B cell (primary cell): ENCODE results near the gene FOLR1.

ENCODE experiments used
- EZH2 ChIP-seq: IDR thresholded peaks from 2 replicates; pipeline ENCODE4 v1.6.1; 2012; ENCODE audit warnings: borderline replicate concordance, low read depth, mild to moderate bottlenecking, moderate library complexity, low read length; ENCODE audit not compliant: insufficient read depth, poor library complexity, severe bottlenecking
- TF ChIP-seq, protein P1 (sequence below): fragments of 200-600 bp; IDR thresholded peaks from one replicate; pipeline ENCODE4 v1.8.0; 2022; ENCODE audit warnings: antibody characterized with exemption, mild to moderate bottlenecking

DNA sequence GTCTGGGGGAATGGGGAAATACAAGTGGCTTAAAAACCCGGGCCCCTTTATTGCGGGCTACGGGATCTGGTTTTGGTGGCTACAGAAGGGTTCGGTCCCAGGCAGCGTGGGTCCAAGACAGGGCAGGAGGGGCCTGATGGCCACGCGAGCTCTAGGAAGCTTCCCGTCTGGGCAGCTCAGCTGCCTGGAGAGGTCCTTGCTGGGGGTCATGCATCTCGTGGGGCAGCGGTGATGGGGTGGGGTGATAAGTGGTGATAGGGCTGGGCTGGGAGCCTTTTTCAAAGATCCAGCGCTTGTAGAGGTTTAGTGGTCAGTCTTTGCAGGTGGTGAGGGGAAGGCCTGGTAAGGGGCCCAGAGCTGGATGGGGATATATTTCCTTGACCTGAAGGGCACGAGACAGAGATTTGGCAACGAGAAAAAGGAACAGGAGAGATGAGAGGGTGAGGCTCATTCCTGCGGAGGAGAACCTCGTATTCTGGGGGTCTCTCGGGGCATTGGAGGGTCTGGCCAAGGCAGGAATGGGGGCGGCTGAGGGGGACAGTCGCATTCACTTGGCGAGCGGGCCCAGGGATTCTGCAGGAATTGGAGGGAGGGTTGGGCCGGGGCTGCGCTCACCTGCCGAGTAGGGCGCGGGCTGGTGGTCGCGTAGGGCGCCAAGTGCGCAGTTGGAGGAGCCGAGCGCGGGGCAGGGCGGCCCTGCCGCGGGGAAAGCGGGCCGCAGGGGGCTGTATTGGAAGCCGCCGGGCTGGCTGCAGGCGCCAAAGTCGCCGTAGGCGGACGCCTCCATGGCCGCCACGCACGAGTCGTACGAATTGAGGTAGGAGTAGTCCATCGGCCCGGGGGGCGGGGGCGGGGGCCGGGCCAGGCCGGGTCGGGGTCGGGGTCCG lies 51.5 kb downstream of the FOLR1 start:
- TF ChIP-seq, protein P1, sequence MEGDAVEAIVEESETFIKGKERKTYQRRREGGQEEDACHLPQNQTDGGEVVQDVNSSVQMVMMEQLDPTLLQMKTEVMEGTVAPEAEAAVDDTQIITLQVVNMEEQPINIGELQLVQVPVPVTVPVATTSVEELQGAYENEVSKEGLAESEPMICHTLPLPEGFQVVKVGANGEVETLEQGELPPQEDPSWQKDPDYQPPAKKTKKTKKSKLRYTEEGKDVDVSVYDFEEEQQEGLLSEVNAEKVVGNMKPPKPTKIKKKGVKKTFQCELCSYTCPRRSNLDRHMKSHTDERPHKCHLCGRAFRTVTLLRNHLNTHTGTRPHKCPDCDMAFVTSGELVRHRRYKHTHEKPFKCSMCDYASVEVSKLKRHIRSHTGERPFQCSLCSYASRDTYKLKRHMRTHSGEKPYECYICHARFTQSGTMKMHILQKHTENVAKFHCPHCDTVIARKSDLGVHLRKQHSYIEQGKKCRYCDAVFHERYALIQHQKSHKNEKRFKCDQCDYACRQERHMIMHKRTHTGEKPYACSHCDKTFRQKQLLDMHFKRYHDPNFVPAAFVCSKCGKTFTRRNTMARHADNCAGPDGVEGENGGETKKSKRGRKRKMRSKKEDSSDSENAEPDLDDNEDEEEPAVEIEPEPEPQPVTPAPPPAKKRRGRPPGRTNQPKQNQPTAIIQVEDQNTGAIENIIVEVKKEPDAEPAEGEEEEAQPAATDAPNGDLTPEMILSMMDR, result no peak
- TF ChIP-seq EZH2, result peak; percentile 81
